ENCODE results near the gene MMEL1.

DNA sequence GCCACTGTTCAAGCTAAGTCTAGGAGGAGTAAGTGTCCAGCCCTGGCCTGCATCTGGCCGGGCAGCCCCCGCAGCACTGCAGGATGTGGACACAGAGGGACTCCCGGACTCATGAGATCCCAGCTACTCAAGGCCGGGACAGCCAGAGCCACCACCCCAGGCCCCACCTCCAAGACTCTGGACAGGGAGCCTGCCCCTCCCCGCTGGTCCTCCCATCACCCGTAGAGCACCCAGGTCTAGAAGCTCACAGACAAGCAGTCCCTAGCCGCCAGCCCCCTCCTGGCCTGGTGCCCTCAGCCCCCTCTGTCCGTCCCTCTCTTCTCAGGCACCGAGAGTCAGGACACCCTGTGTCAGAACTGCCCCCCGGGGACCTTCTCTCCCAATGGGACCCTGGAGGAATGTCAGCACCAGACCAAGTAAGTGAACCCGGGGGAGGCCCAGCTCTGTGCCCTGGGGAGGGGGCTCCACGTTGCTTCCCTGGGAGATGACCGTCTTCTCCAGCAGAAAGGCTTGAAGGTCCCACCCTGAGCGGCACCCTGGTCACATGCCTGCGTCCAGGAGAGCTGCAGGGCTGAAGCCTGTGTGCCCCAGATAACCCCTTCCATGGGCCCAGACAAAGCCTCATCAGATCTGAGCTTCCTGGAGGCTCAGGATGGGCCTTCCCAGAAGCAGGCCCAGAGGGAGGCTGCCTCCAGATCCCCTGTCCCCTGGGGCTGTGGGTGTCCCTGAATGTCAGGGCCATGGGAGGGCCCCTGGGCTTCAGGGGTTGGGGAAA is 72.3 kb downstream of the MMEL1 start:
- TF ChIP-seq, protein P1, sequence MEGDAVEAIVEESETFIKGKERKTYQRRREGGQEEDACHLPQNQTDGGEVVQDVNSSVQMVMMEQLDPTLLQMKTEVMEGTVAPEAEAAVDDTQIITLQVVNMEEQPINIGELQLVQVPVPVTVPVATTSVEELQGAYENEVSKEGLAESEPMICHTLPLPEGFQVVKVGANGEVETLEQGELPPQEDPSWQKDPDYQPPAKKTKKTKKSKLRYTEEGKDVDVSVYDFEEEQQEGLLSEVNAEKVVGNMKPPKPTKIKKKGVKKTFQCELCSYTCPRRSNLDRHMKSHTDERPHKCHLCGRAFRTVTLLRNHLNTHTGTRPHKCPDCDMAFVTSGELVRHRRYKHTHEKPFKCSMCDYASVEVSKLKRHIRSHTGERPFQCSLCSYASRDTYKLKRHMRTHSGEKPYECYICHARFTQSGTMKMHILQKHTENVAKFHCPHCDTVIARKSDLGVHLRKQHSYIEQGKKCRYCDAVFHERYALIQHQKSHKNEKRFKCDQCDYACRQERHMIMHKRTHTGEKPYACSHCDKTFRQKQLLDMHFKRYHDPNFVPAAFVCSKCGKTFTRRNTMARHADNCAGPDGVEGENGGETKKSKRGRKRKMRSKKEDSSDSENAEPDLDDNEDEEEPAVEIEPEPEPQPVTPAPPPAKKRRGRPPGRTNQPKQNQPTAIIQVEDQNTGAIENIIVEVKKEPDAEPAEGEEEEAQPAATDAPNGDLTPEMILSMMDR (IDR thresholded peaks at IDR 0.05): no peak
- TF ChIP-seq POLR2A (IDR thresholded peaks at IDR 0.05) (no peak), POLR2AphosphoS5 (IDR thresholded peaks at IDR 0.05) (no peak)

Measured in prostate gland (tissue), 2 donors.